Endodermal cell (in vitro differentiated cells): ENCODE measurements around the gene PRR12. TPM values are rescaled to one million over a fixed set of nuclear protein-coding genes. Genes with fewer than 3 reads are reported as not detected.
A peak's percentile ranks its signal among the peaks of the same experiment; 100 is the strongest.

ENCODE experiments used
- DNase-seq: peaks from one replicate; pipeline ENCODE4 v3.0.0-alpha.2; 2017
- H3K27ac ChIP-seq: 2 replicates; pipeline ENCODE4 v1.5.1; 2013; ENCODE audit warnings: mild to moderate bottlenecking, low read depth, low read length, moderate library complexity
- H3K27me3 ChIP-seq: 2 replicates; pipeline ENCODE4 v1.6.1; 2013; ENCODE audit warnings: mild to moderate bottlenecking, low read length, moderate library complexity; ENCODE audit not compliant: insufficient read depth, control insufficient read depth, poor library complexity, severe bottlenecking
- H3K36me3 ChIP-seq: 2 replicates; pipeline ENCODE4 v1.7.0; 2013; ENCODE audit warnings: mild to moderate bottlenecking, low read length, moderate library complexity; ENCODE audit not compliant: control insufficient read depth, insufficient read depth
- H3K4me1 ChIP-seq: one replicate; pipeline ENCODE4 v1.7.0; 2013; ENCODE audit warnings: low read length; ENCODE audit not compliant: control insufficient read depth, insufficient read depth
- H3K4me3 ChIP-seq: 2 replicates; pipeline ENCODE4 v1.5.1; 2013; ENCODE audit warnings: mild to moderate bottlenecking, low read length, moderate library complexity
- H3K9ac ChIP-seq: 2 replicates; pipeline ENCODE4 v1.6.1; 2013; ENCODE audit warnings: mild to moderate bottlenecking, low read length, moderate library complexity; ENCODE audit not compliant: poor library complexity, severe bottlenecking; ENCODE audit errors: extremely low read depth
- H3K9me3 ChIP-seq: 2 replicates; pipeline ENCODE4 v1.6.1; 2013; ENCODE audit warnings: mild to moderate bottlenecking, low read length, moderate library complexity; ENCODE audit not compliant: control insufficient read depth
- H3K27ac Mint-ChIP-seq: 2 replicates; pipeline ENCODE4 v1.8.0; 2020; ENCODE audit warnings: mixed read lengths
- H3K27me3 Mint-ChIP-seq: 2 replicates; pipeline ENCODE4 v1.8.0; 2021; ENCODE audit warnings: mild to moderate bottlenecking, mixed read lengths; ENCODE audit not compliant: insufficient read depth
- H3K36me3 Mint-ChIP-seq: 2 replicates; pipeline ENCODE4 v1.8.0; 2020; ENCODE audit warnings: low read depth, mixed read lengths
- H3K4me1 Mint-ChIP-seq: 2 replicates; pipeline ENCODE4 v1.8.0; 2020; ENCODE audit warnings: mixed read lengths
- H3K4me3 Mint-ChIP-seq: 2 replicates; pipeline ENCODE4 v1.8.0; 2020; ENCODE audit warnings: mild to moderate bottlenecking, moderate library complexity, mixed read lengths
- H3K9me3 Mint-ChIP-seq: 2 replicates; pipeline ENCODE4 v1.8.0; 2020; ENCODE audit warnings: mild to moderate bottlenecking, mixed read lengths
- WGBS, 2 experiments: methylation state at CpG; one replicate each; pipeline versions ENCODE4 v1.1.5 to v1.1.7; 2013; ENCODE audit warnings: missing lambda C conversion rate in 2 of 2, mixed read lengths in 1 of 2; ENCODE audit not compliant: insufficient coverage in 1 of 2, insufficient read length in 1 of 2; 5-methylcytosine and 5-hydroxymethylcytosine counted together
- total RNA-seq, 2 donors: library from RNA; stranded (reverse); fragmentation: NEBNext Ultra II Directional in 1 of 2; extraction: Animal tissue kit (Norgen Biotek cat#: 25700) in 1 of 2; gene quantifications; 2 replicates in 1 of 2; 3 replicates in 1 of 2; pipeline ENCODE4 v1.2.1, GENCODE V29; 2021
- TF ChIP-seq, protein P1 (sequence below): fragments of 200-600 bp; sonication (generic); conservative IDR thresholded peaks from 2 replicates; pipeline ENCODE4 v1.5.0; 2021; ENCODE audit warnings: antibody characterized with exemption, mild to moderate bottlenecking

Gene PRR12
- total RNA-seq, 2 donors from 2014 or later: 67.6 to 69.6 TPM

GRCh38 chr19:49546825-49547565, 44.0 kb upstream of the PRR12 start:
- peak overlapping the region; percentile 14 for H3K4me3 Mint-ChIP-seq
- H3K36me3 Mint-ChIP-seq: peaks cover 2% of the 10 kb centered on the region
- H3K4me1 ChIP-seq: no peaks in the 10 kb centered on the region
- no peaks in the 10 kb centered on the region for H3K27me3 ChIP-seq
- TF ChIP-seq, protein P1, sequence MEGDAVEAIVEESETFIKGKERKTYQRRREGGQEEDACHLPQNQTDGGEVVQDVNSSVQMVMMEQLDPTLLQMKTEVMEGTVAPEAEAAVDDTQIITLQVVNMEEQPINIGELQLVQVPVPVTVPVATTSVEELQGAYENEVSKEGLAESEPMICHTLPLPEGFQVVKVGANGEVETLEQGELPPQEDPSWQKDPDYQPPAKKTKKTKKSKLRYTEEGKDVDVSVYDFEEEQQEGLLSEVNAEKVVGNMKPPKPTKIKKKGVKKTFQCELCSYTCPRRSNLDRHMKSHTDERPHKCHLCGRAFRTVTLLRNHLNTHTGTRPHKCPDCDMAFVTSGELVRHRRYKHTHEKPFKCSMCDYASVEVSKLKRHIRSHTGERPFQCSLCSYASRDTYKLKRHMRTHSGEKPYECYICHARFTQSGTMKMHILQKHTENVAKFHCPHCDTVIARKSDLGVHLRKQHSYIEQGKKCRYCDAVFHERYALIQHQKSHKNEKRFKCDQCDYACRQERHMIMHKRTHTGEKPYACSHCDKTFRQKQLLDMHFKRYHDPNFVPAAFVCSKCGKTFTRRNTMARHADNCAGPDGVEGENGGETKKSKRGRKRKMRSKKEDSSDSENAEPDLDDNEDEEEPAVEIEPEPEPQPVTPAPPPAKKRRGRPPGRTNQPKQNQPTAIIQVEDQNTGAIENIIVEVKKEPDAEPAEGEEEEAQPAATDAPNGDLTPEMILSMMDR: peak; percentile 90
- H3K27ac Mint-ChIP-seq: peak overlapping the region; percentile 53
- peaks cover 2% of the 10 kb centered on the region for H3K4me1 Mint-ChIP-seq
- H3K4me3 ChIP-seq: no peak overlapping the region
- WGBS, 2 experiments: 20 to 39% methylated on average over 4 to 9 of the region's 9 CpGs
- DNase-seq: peak; percentile 91
- no peaks in the 10 kb centered on the region for H3K36me3 ChIP-seq
- H3K9me3 ChIP-seq: no peaks in the 10 kb centered on the region
- no peaks in the 10 kb centered on the region for H3K27me3 Mint-ChIP-seq
- H3K27ac ChIP-seq: no peak overlapping the region
- H3K9me3 Mint-ChIP-seq: no peaks in the 10 kb centered on the region
- no peak overlapping the region for H3K9ac ChIP-seq

GRCh38 chr19:49549045-49549444, 41.9 kb upstream of the PRR12 start:
- no peaks in the 10 kb centered on the region for H3K27me3 Mint-ChIP-seq
- H3K36me3 ChIP-seq: no peaks in the 10 kb centered on the region
- H3K27me3 ChIP-seq: no peaks in the 10 kb centered on the region
- 86 to 94% methylated on average over 13 of the region's 13 CpGs for WGBS, 2 experiments
- peaks cover 10% of the 10 kb centered on the region for H3K36me3 Mint-ChIP-seq
- peaks cover 4% of the 10 kb centered on the region for H3K4me1 Mint-ChIP-seq
- H3K4me1 ChIP-seq: no peaks in the 10 kb centered on the region
- no peak overlapping the region for H3K9ac ChIP-seq
- TF ChIP-seq, protein P1: no peak
- H3K27ac Mint-ChIP-seq: no peak overlapping the region
- no peaks in the 10 kb centered on the region for H3K9me3 Mint-ChIP-seq
- no peak overlapping the region for H3K27ac ChIP-seq
- DNase-seq: no peak
- H3K9me3 ChIP-seq: no peaks in the 10 kb centered on the region
- no peak overlapping the region for H3K4me3 Mint-ChIP-seq
- H3K4me3 ChIP-seq: no peak overlapping the region

DNA sequence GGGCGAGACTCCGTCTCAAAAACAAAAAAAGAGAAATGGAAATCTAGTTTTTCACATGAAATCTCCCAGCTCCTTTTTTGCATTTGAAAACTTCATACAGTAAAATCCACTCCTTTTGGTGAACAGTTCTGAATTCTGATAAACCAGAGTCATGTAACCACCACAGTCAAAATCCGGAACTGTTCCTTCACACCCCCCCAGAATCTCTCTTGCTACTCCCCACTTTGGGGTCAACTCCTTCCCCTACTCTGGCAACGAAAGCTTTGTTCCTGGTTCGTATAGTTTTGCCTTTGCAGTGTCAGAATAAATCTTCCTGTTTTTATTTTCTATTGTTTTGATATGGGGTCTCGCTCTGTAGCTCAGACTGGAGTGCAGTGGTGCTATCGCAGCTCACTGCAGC, 39.5 kb upstream of the PRR12 start:
- no peaks in the 10 kb centered on the region for H3K27me3 ChIP-seq
- Mint-ChIP-seq H3K27ac (no peak overlapping the region), H3K9me3 (no peaks in the 10 kb centered on the region), H3K4me1 (peaks cover 4% of the 10 kb centered on the region), H3K27me3 (no peaks in the 10 kb centered on the region), H3K36me3 (peaks cover 25% of the 10 kb centered on the region), H3K4me3 (no peak overlapping the region)
- no peak for DNase-seq
- no peaks in the 10 kb centered on the region for H3K9me3 ChIP-seq
- WGBS, 2 experiments: 93 to 96% methylated on average over 5 to 7 of the region's 7 CpGs
- H3K27ac ChIP-seq: no peak overlapping the region
- peaks cover 13% of the 10 kb centered on the region for H3K36me3 ChIP-seq
- TF ChIP-seq, protein P1: no peak
- no peaks in the 10 kb centered on the region for H3K4me1 ChIP-seq
- H3K4me3 ChIP-seq: no peak overlapping the region
- H3K9ac ChIP-seq: no peak overlapping the region
